WTC11 (cell line): ENCODE data around the gene PYGB. TPM values are rescaled to one million over a fixed set of nuclear protein-coding genes. Genes with fewer than 3 reads are reported as not detected.

Source experiments
- ATAC-seq: fragments of 200-7000 bp; cut with Tn5 transposase; 2 replicates; pipeline ENCODE4 v1.10.0; 2021; ENCODE audit warnings: mild to moderate bottlenecking, moderate library complexity
- CTCF ChIA-PET: fragments of 300-600 bp; sonication (Branson Sonifier 250); formaldehyde crosslinking; loops from one replicate; lab custom pipeline; 2021; ENCODE audit warnings: antibody characterized with exemption; lab: Charles Lee
- POLR2A ChIA-PET: fragments of 350-600 bp; sonication (Branson Sonifier 250); formaldehyde crosslinking; loops from one replicate; lab custom pipeline; 2021; ENCODE audit warnings: antibody characterized with exemption; lab: Charles Lee
- DNase-seq: peaks from one replicate; pipeline ENCODE4 v3.0.0; 2021; ENCODE audit warnings: low spot score
- H3K27ac Mint-ChIP-seq: 2 replicates; pipeline ENCODE4 v1.8.0; 2021; ENCODE audit warnings: mixed read lengths
- H3K27me3 Mint-ChIP-seq: 2 replicates; pipeline ENCODE4 v1.8.0; 2021; ENCODE audit warnings: low read depth, mild to moderate bottlenecking, moderate library complexity, mixed read lengths
- H3K36me3 Mint-ChIP-seq: 2 replicates; pipeline ENCODE4 v1.8.0; 2021; ENCODE audit warnings: mixed read lengths
- H3K4me1 Mint-ChIP-seq: 2 replicates; pipeline ENCODE4 v1.8.0; 2022; ENCODE audit warnings: mixed read lengths
- H3K4me3 Mint-ChIP-seq: 2 replicates; pipeline ENCODE4 v1.8.0; 2021; ENCODE audit warnings: mild to moderate bottlenecking, moderate library complexity, mixed read lengths
- H3K9me3 Mint-ChIP-seq: 2 replicates; pipeline ENCODE4 v1.8.0; 2021; ENCODE audit warnings: mixed read lengths
- AFF4 ChIP-seq: sonication (generic); formaldehyde crosslinking; IDR thresholded peaks from 2 replicates; pipeline ENCODE4 v1.8.1; 2023; ENCODE audit warnings: mild to moderate bottlenecking, missing genetic modification reagents, borderline replicate concordance
- ATF1 ChIP-seq: sonication (generic); formaldehyde crosslinking; IDR thresholded peaks from 2 replicates; pipeline ENCODE4 v1.8.1; 2023; ENCODE audit warnings: mild to moderate bottlenecking, moderate library complexity, missing genetic modification reagents
- ATF3 ChIP-seq: sonication (generic); formaldehyde crosslinking; conservative IDR thresholded peaks from 2 replicates; pipeline ENCODE4 v1.8.1; 2022; ENCODE audit warnings: mild to moderate bottlenecking, missing genetic modification reagents
- ELF4 ChIP-seq: sonication (generic); formaldehyde crosslinking; IDR thresholded peaks from 2 replicates; pipeline ENCODE4 v1.8.1; 2022; ENCODE audit warnings: low read depth, mild to moderate bottlenecking, moderate library complexity, missing genetic modification reagents
- GABPB1 ChIP-seq: sonication (generic); formaldehyde crosslinking; IDR thresholded peaks from 2 replicates; pipeline ENCODE4 v1.8.1; 2023; ENCODE audit warnings: mild to moderate bottlenecking, missing genetic modification reagents
- IRF2 ChIP-seq: sonication (generic); formaldehyde crosslinking; IDR thresholded peaks from 2 replicates; pipeline ENCODE4 v1.8.0; 2022; ENCODE audit warnings: low read depth, missing genetic modification reagents, borderline replicate concordance
- KAT7 ChIP-seq: sonication (generic); formaldehyde crosslinking; IDR thresholded peaks from 2 replicates; pipeline ENCODE4 v1.8.1; 2023; ENCODE audit warnings: missing genetic modification reagents, mild to moderate bottlenecking, borderline replicate concordance
- NFE2L1 ChIP-seq: sonication (generic); formaldehyde crosslinking; IDR thresholded peaks from 2 replicates; pipeline ENCODE4 v1.8.1; 2023; ENCODE audit warnings: missing genetic modification reagents
- NFYB ChIP-seq: sonication (generic); formaldehyde crosslinking; conservative IDR thresholded peaks from 2 replicates; pipeline ENCODE4 v1.8.0; 2022; ENCODE audit warnings: low read depth, missing genetic modification reagents
- PRDM15 ChIP-seq: sonication (generic); formaldehyde crosslinking; IDR thresholded peaks from 2 replicates; pipeline ENCODE4 v1.8.0; 2022; ENCODE audit warnings: missing genetic modification reagents
- SOX15 ChIP-seq: fragments of 250-450 bp; sonication (Bioruptor Pico); IDR thresholded peaks from 2 replicates; pipeline ENCODE4 v1.9.0; 2021; ENCODE audit warnings: mild to moderate bottlenecking
- STAT6 ChIP-seq: sonication (generic); formaldehyde crosslinking; conservative IDR thresholded peaks from 2 replicates; pipeline ENCODE4 v1.8.1; 2023; ENCODE audit warnings: mild to moderate bottlenecking, low read depth, missing genetic modification reagents, moderate library complexity
- USF1 ChIP-seq: sonication (generic); formaldehyde crosslinking; IDR thresholded peaks from 2 replicates; pipeline ENCODE4 v1.8.0; 2022; ENCODE audit warnings: mild to moderate bottlenecking, missing genetic modification reagents
- ZNF138 ChIP-seq: sonication (generic); formaldehyde crosslinking; conservative IDR thresholded peaks from 2 replicates; pipeline ENCODE4 v1.8.1; 2022; ENCODE audit warnings: mild to moderate bottlenecking, moderate library complexity, missing genetic modification reagents
- ZNF263 ChIP-seq: sonication (generic); formaldehyde crosslinking; IDR thresholded peaks from 2 replicates; pipeline ENCODE4 v1.8.1; 2022; ENCODE audit warnings: low read depth, mild to moderate bottlenecking, moderate library complexity, missing genetic modification reagents
- ZNF423 ChIP-seq: fragments of 250-450 bp; sonication (Bioruptor Pico); IDR thresholded peaks from 2 replicates; pipeline ENCODE4 v2.1.2; 2022; ENCODE audit warnings: mild to moderate bottlenecking, moderate library complexity
- ZNF512 ChIP-seq: sonication (generic); formaldehyde crosslinking; IDR thresholded peaks from 2 replicates; pipeline ENCODE4 v1.8.1; 2022; ENCODE audit warnings: missing genetic modification reagents, borderline replicate concordance
- total RNA-seq: library from RNA; stranded (reverse); gene quantifications from 3 replicates; pipeline ENCODE4 v1.2.3, GENCODE V29; 2021

Gene PYGB
- total RNA-seq, 1 experiment from 2014 or later = 48.5 TPM

GRCh38 chr20:25242231-25242630, 5.7 kb upstream of the PYGB start:
- ChIA-PET CTCF (no interaction called here), POLR2A (no interaction called here)
- no peak for TF ChIP-seq NFYB (CRISPR knock-in tag)
- no peak for TF ChIP-seq AFF4
- H3K36me3 Mint-ChIP-seq = no peaks in the 10 kb centered on the region
- no peak for DNase-seq
- no peak overlapping the region for H3K4me3 Mint-ChIP-seq
- ATAC-seq = no peak
- H3K27me3 Mint-ChIP-seq = peaks cover 9% of the 10 kb centered on the region
- peaks cover 4% of the 10 kb centered on the region for H3K9me3 Mint-ChIP-seq
- no peak overlapping the region for H3K27ac Mint-ChIP-seq
- H3K4me1 Mint-ChIP-seq = peaks cover 26% of the 10 kb centered on the region

- Mint-ChIP-seq H3K27ac (no peak overlapping the region), H3K9me3 (peaks cover 4% of the 10 kb centered on the region), H3K27me3 (peaks cover 9% of the 10 kb centered on the region), H3K4me1 (peaks cover 26% of the 10 kb centered on the region), H3K4me3 (no peak overlapping the region), H3K36me3 (no peaks in the 10 kb centered on the region)
- DNase-seq = no peak
- no peak for ATAC-seq
- no peak for TF ChIP-seq KAT7 (CRISPR knock-in tag)
- no peak for TF ChIP-seq IRF2 (CRISPR knock-in tag)
- TF ChIP-seq USF1 (CRISPR knock-in tag) = no peak
- TF ChIP-seq ATF3 (CRISPR knock-in tag) = no peak
- no peak for TF ChIP-seq GABPB1
- TF ChIP-seq ZNF423 = no peak
- TF ChIP-seq ZNF138 (CRISPR knock-in tag) = no peak
- TF ChIP-seq ELF4 = no peak
- TF ChIP-seq STAT6 (CRISPR knock-in tag) = no peak
- TF ChIP-seq NFYB (CRISPR knock-in tag) = no peak
- ChIA-PET CTCF (no interaction called here), POLR2A (no interaction called here)
Observed at GRCh38 chr20:25243416-25243979, 4.4 kb upstream of the PYGB start.

GRCh38 chr20:25244976-25245375, 2.9 kb upstream of the PYGB start:
- ChIA-PET CTCF (no interaction called here), POLR2A (no interaction called here)
- ATAC-seq = no peak
- H3K27me3 Mint-ChIP-seq = peaks cover 9% of the 10 kb centered on the region
- DNase-seq = no peak
- no peak overlapping the region for H3K4me3 Mint-ChIP-seq
- H3K36me3 Mint-ChIP-seq = no peaks in the 10 kb centered on the region
- H3K4me1 Mint-ChIP-seq = peaks cover 37% of the 10 kb centered on the region
- TF ChIP-seq SOX15 (CRISPR knock-in tag) (no peak), NFE2L1 (no peak), ATF1 (CRISPR knock-in tag) (no peak), ZNF263 (CRISPR knock-in tag) (no peak), ZNF512 (CRISPR knock-in tag) (no peak), PRDM15 (CRISPR knock-in tag) (no peak)
- peaks cover 4% of the 10 kb centered on the region for H3K9me3 Mint-ChIP-seq
- no peak overlapping the region for H3K27ac Mint-ChIP-seq
